ENCODE measurements around the gene PALD1.

GRCh38 chr10:70542565-70542938 lies 64.0 kb downstream of the PALD1 start:
- TF ChIP-seq CTCF (IDR thresholded peaks at IDR 0.05) (no peak), POLR2A (IDR thresholded peaks at IDR 0.05) (no peak)

All from body of pancreas (tissue), 4 donors.